ENCODE measurements around the gene HLA-G.
A peak's percentile ranks its signal among the peaks of the same experiment; 100 is the strongest.

Gene HLA-G

DNA sequence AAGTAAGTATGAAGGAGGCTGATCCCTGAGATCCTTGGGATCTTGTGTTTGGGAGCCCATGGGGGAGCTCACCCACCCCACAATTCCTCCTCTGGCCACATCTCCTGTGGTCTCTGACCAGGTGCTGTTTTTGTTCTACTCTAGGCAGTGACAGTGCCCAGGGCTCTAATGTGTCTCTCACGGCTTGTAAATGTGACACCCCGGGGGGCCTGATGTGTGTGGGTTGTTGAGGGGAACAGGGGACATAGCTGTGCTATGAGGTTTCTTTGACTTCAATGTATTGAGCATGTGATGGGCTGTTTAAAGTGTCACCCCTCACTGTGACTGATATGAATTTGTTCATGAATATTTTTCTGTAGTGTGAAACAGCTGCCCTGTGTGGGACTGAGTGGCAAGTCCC lies 2.8 kb downstream of the HLA-G start:
- Histone ChIP-seq H3K4me3 (ENCODE audit: insufficient read depth in 1 of 2, low read depth in 1 of 2, low read length in 2 of 2) (no peak overlapping the region), H2AFZ (ENCODE audit: low read depth, low read length) (no peak overlapping the region), H3K9ac (ENCODE audit: low read length) (no peak overlapping the region), H2AK5ac (ENCODE audit: low read length, severe bottlenecking) (no peak overlapping the region), H2BK15ac (ENCODE audit: low read depth, poor library complexity, severe bottlenecking) (no peak overlapping the region), H4K8ac (ENCODE audit: low read length) (no peak overlapping the region), H3K4me1 (ENCODE audit: control insufficient read depth, insufficient read depth, low read depth, low read length) (peaks cover 4% of the 10 kb centered on the region), H3K4ac (ENCODE audit: low read depth in 1 of 2, low read length in 2 of 2) (no peak overlapping the region), H3K23ac (ENCODE audit: low read length in 2 of 2) (no peak overlapping the region), H3K9me3 (ENCODE audit: control insufficient read depth, low read length) (no peaks in the 10 kb centered on the region), H4K91ac (ENCODE audit: low read length) (no peak overlapping the region), H3K36me3 (ENCODE audit: control insufficient read depth in 1 of 2, insufficient read depth in 2 of 2, low read depth in 1 of 2, low read length in 2 of 2) (no peaks in the 10 kb centered on the region), H3K27me3 (ENCODE audit: control insufficient read depth in 1 of 2, insufficient read depth in 1 of 2, low read length in 2 of 2) (peaks cover 51 to 83% of the 10 kb centered on the region in 2 experiments), H3K4me2 (ENCODE audit: low read length, poor library complexity, severe bottlenecking) (no peak overlapping the region), H3K18ac (ENCODE audit: low read depth in 1 of 2, low read length in 2 of 2) (no peak overlapping the region), H3K79me1 (replicated peaks; ENCODE audit: low read length, poor library complexity, severe bottlenecking) (no peaks in the 10 kb centered on the region), H3K27ac (ENCODE audit: low read length, poor library complexity, severe bottlenecking) (no peak overlapping the region), H2BK120ac (ENCODE audit: low read depth, low read length) (no peak overlapping the region), H2BK12ac (ENCODE audit: low read length in 2 of 2) (no peak overlapping the region), H3K14ac (ENCODE audit: low read length in 2 of 2) (no peak overlapping the region), H2BK5ac (ENCODE audit: low read depth, low read length, poor library complexity, severe bottlenecking) (no peak overlapping the region)
- WGBS: 46% methylated on average over 2 of the region's 2 CpGs
- no peak for DNase-seq

DNA sequence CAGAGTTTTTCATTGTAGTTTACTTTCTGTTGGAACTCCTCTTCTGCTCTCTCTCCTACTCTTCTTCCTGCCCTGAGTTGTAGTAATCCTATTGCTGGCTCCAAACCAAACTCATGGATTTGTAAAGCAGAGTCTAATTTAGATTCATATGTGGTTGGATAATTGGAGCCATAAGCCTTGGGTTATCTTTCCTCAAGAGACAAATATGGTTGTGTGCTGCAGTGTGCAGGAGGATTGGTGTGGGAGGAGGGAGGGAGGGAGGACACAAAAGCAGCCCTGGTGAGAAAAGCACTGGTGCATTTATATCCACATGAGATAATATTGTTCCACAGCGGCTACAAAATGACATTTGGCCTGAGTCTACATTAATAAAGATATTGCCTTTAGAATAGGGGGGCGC lies 4.2 kb downstream of the HLA-G start:
- H3K18ac ChIP-seq (ENCODE audit: low read depth in 1 of 2, low read length in 2 of 2): no peak overlapping the region
- no peak overlapping the region for H4K91ac ChIP-seq (ENCODE audit: low read length)
- H2BK15ac ChIP-seq (ENCODE audit: low read depth, poor library complexity, severe bottlenecking): no peak overlapping the region

DNA sequence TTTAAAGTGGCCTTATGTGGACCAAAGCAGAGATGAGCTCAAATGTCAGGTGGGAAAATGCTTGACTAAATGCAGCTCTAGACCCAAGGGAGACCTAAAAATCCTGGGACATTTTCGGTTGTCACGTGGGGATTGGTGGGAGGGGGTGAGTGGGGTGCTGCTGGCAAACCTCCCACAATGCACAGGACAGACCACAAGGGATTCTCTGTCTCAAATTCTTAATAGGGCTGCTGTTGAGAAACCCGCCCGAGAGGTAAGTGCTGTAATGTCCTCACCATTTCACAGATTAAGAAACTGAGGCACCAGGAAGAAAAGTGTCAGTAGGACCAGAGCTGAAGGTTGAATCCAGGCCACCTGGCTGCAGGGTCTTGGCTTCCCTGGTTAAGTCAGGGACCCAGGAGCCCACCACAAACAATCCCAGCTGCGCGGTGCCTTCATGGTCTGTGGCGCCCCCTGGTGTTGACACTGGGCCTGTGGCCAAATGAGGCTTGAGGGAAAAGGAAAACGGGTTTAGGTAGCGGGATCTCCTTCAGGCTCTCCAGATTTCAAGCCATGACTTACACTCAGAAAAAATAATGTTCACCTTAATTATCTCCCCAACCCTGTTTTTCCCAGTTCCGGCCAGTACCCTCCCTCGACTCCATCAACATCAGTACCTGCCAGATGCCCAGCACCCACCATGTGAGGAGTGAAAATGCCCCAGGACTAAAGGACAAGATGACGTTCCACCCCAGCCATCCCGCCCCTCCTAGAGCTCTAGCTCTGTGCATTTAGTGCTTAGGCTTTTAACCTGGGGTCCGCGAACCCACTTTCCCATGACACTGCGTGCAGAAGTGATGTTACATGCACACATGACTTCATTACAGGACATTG lies 7.2 kb downstream of the HLA-G start:
- Histone ChIP-seq H3K4me2 (ENCODE audit: low read length, poor library complexity, severe bottlenecking) (no peak overlapping the region), H3K9me3 (ENCODE audit: control insufficient read depth, low read length) (no peaks in the 10 kb centered on the region), H3K23ac (ENCODE audit: low read length in 2 of 2) (no peak overlapping the region), H2BK5ac (ENCODE audit: low read depth, low read length, poor library complexity, severe bottlenecking) (no peak overlapping the region), H3K14ac (ENCODE audit: low read length in 2 of 2) (no peak overlapping the region), H3K27ac (ENCODE audit: low read length, poor library complexity, severe bottlenecking) (no peak overlapping the region), H3K4ac (ENCODE audit: low read depth in 1 of 2, low read length in 2 of 2) (no peak overlapping the region), H4K91ac (ENCODE audit: low read length) (no peak overlapping the region), H4K8ac (ENCODE audit: low read length) (no peak overlapping the region), H3K36me3 (ENCODE audit: control insufficient read depth in 1 of 2, insufficient read depth in 2 of 2, low read depth in 1 of 2, low read length in 2 of 2) (no peaks in the 10 kb centered on the region), H3K4me3 (ENCODE audit: insufficient read depth in 1 of 2, low read depth in 1 of 2, low read length in 2 of 2) (no peak overlapping the region), H3K79me1 (replicated peaks; ENCODE audit: low read length, poor library complexity, severe bottlenecking) (no peaks in the 10 kb centered on the region), H2BK120ac (ENCODE audit: low read depth, low read length) (no peak overlapping the region), H2AK5ac (ENCODE audit: low read length, severe bottlenecking) (no peak overlapping the region), H2BK15ac (ENCODE audit: low read depth, poor library complexity, severe bottlenecking) (no peak overlapping the region), H3K4me1 (ENCODE audit: control insufficient read depth, insufficient read depth, low read depth, low read length) (no peaks in the 10 kb centered on the region), H2AFZ (ENCODE audit: low read depth, low read length) (no peak overlapping the region), H3K9ac (ENCODE audit: low read length) (no peak overlapping the region), H3K27me3 (ENCODE audit: control insufficient read depth in 1 of 2, insufficient read depth in 1 of 2, low read length in 2 of 2) (peaks cover 47 to 90% of the 10 kb centered on the region in 2 experiments), H2BK12ac (ENCODE audit: low read length in 2 of 2) (no peak overlapping the region), H3K18ac (ENCODE audit: low read depth in 1 of 2, low read length in 2 of 2) (no peak overlapping the region)
- WGBS: 29% methylated on average over 16 of the region's 16 CpGs
- DNase-seq: peak; percentile 9

More for the DNA sequence above, 4.2 kb downstream of the HLA-G start:
- no peak overlapping the region for H2BK5ac ChIP-seq (ENCODE audit: low read depth, low read length, poor library complexity, severe bottlenecking)
- 94% methylated on average over 2 of the region's 2 CpGs for WGBS
- no peak overlapping the region for H2BK12ac ChIP-seq (ENCODE audit: low read length in 2 of 2)
- H2AFZ ChIP-seq (ENCODE audit: low read depth, low read length): no peak overlapping the region
- no peak overlapping the region for H3K4me2 ChIP-seq (ENCODE audit: low read length, poor library complexity, severe bottlenecking)
- H4K8ac ChIP-seq (ENCODE audit: low read length): no peak overlapping the region
- no peak overlapping the region for H3K4ac ChIP-seq (ENCODE audit: low read depth in 1 of 2, low read length in 2 of 2)
- H3K4me1 ChIP-seq (ENCODE audit: control insufficient read depth, insufficient read depth, low read depth, low read length): peaks cover 4% of the 10 kb centered on the region
- no peak for DNase-seq
- H2AK5ac ChIP-seq (ENCODE audit: low read length, severe bottlenecking): no peak overlapping the region
- no peaks in the 10 kb centered on the region for H3K9me3 ChIP-seq (ENCODE audit: control insufficient read depth, low read length)
- H2BK120ac ChIP-seq (ENCODE audit: low read depth, low read length): no peak overlapping the region
- peaks cover 53 to 90% of the 10 kb centered on the region in 2 experiments for H3K27me3 ChIP-seq (ENCODE audit: control insufficient read depth in 1 of 2, insufficient read depth in 1 of 2, low read length in 2 of 2)
- no peak overlapping the region for H3K4me3 ChIP-seq (ENCODE audit: insufficient read depth in 1 of 2, low read depth in 1 of 2, low read length in 2 of 2)
- H3K14ac ChIP-seq (ENCODE audit: low read length in 2 of 2): no peak overlapping the region
- H3K79me1 ChIP-seq (replicated peaks; ENCODE audit: low read length, poor library complexity, severe bottlenecking): no peaks in the 10 kb centered on the region
- no peak overlapping the region for H3K27ac ChIP-seq (ENCODE audit: low read length, poor library complexity, severe bottlenecking)
- no peaks in the 10 kb centered on the region for H3K36me3 ChIP-seq (ENCODE audit: control insufficient read depth in 1 of 2, insufficient read depth in 2 of 2, low read depth in 1 of 2, low read length in 2 of 2)
- no peak overlapping the region for H3K9ac ChIP-seq (ENCODE audit: low read length)
- no peak overlapping the region for H3K23ac ChIP-seq (ENCODE audit: low read length in 2 of 2)

DNA sequence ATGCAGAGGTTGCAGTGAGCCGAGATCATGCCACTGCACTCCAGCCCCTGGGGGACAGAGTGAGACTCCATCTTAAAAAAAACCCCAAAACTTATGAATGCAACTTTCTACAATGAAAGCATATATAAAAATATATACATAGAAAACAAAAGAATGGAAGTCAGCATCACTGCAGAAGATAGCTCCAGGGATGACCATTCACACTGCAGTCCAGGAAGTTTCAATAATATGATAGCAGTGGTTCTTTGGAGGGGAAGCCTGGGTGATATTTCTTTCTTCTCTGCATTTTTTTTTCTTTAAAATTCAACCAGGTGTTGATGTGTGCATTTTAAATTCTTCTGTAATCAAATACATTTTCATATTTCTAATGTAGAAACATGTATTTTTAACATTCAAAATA lies 12.3 kb downstream of the HLA-G start:
- Histone ChIP-seq H2AFZ (ENCODE audit: low read depth, low read length) (no peak overlapping the region), H3K27me3 (ENCODE audit: control insufficient read depth in 1 of 2, insufficient read depth in 1 of 2, low read length in 2 of 2) (peaks cover 37 to 76% of the 10 kb centered on the region in 2 experiments), H3K79me1 (replicated peaks; ENCODE audit: low read length, poor library complexity, severe bottlenecking) (no peaks in the 10 kb centered on the region), H2BK12ac (ENCODE audit: low read length in 2 of 2) (no peak overlapping the region), H3K36me3 (ENCODE audit: control insufficient read depth in 1 of 2, insufficient read depth in 2 of 2, low read depth in 1 of 2, low read length in 2 of 2) (no peaks in the 10 kb centered on the region), H3K4me3 (ENCODE audit: insufficient read depth in 1 of 2, low read depth in 1 of 2, low read length in 2 of 2) (no peak overlapping the region), H2AK5ac (ENCODE audit: low read length, severe bottlenecking) (no peak overlapping the region), H3K9ac (ENCODE audit: low read length) (no peak overlapping the region), H4K91ac (ENCODE audit: low read length) (no peak overlapping the region), H3K4me1 (ENCODE audit: control insufficient read depth, insufficient read depth, low read depth, low read length) (no peaks in the 10 kb centered on the region), H3K9me3 (ENCODE audit: control insufficient read depth, low read length) (peaks cover 20% of the 10 kb centered on the region), H3K18ac (ENCODE audit: low read depth in 1 of 2, low read length in 2 of 2) (no peak overlapping the region), H3K14ac (ENCODE audit: low read length in 2 of 2) (no peak overlapping the region), H3K27ac (ENCODE audit: low read length, poor library complexity, severe bottlenecking) (no peak overlapping the region), H2BK5ac (ENCODE audit: low read depth, low read length, poor library complexity, severe bottlenecking) (no peak overlapping the region), H2BK15ac (ENCODE audit: low read depth, poor library complexity, severe bottlenecking) (no peak overlapping the region), H3K4ac (ENCODE audit: low read depth in 1 of 2, low read length in 2 of 2) (no peak overlapping the region), H3K23ac (ENCODE audit: low read length in 2 of 2) (no peak overlapping the region), H2BK120ac (ENCODE audit: low read depth, low read length) (no peak overlapping the region), H4K8ac (ENCODE audit: low read length) (no peak overlapping the region), H3K4me2 (ENCODE audit: low read length, poor library complexity, severe bottlenecking) (no peak overlapping the region)
- no CpG with 5 or more reads among the region's 1 CpG for WGBS
- no peak for DNase-seq

Measured in mesenchymal stem cell (in vitro differentiated cells and primary cell).